Activated T-helper 17 cell treated with anti-CD3 and anti-CD28 coated beads, Interleukin-2, amount 50 U/mL, for 72 hours (primary cell): ENCODE measurements around the gene TGFB2. TPM values are rescaled to one million over a fixed set of nuclear protein-coding genes. Genes with fewer than 3 reads are reported as not detected.

ENCODE experiments used
- ATAC-seq: fragments of 150-1000 bp; cut with Tn5 transposase; replicated peaks from 2 replicates; pipeline ENCODE4 v1.10.0; 2021; ENCODE audit warnings: mild to moderate bottlenecking, moderate library complexity
- H3K27ac Mint-ChIP-seq: one replicate; pipeline ENCODE4 v1.8.0; 2022; ENCODE audit warnings: mixed read lengths
- H3K27me3 Mint-ChIP-seq: one replicate; pipeline ENCODE4 v1.8.0; 2022; ENCODE audit warnings: mixed read lengths
- H3K36me3 Mint-ChIP-seq: one replicate; pipeline ENCODE4 v1.8.0; 2022; ENCODE audit warnings: low read depth, mild to moderate bottlenecking, mixed read lengths
- H3K4me1 Mint-ChIP-seq: one replicate; pipeline ENCODE4 v1.8.0; 2022; ENCODE audit warnings: mixed read lengths
- H3K4me3 Mint-ChIP-seq: one replicate; pipeline ENCODE4 v1.8.0; 2022; ENCODE audit warnings: mild to moderate bottlenecking, mixed read lengths
- H3K9me3 Mint-ChIP-seq: one replicate; pipeline ENCODE4 v1.8.0; 2022; ENCODE audit warnings: mixed read lengths
- total RNA-seq, 2 donors: library from RNA; stranded (reverse); gene quantifications; one replicate each; pipeline ENCODE4 v1.2.3, GENCODE V29; 2022

TGFB2 gene
- not detected for total RNA-seq

DNA sequence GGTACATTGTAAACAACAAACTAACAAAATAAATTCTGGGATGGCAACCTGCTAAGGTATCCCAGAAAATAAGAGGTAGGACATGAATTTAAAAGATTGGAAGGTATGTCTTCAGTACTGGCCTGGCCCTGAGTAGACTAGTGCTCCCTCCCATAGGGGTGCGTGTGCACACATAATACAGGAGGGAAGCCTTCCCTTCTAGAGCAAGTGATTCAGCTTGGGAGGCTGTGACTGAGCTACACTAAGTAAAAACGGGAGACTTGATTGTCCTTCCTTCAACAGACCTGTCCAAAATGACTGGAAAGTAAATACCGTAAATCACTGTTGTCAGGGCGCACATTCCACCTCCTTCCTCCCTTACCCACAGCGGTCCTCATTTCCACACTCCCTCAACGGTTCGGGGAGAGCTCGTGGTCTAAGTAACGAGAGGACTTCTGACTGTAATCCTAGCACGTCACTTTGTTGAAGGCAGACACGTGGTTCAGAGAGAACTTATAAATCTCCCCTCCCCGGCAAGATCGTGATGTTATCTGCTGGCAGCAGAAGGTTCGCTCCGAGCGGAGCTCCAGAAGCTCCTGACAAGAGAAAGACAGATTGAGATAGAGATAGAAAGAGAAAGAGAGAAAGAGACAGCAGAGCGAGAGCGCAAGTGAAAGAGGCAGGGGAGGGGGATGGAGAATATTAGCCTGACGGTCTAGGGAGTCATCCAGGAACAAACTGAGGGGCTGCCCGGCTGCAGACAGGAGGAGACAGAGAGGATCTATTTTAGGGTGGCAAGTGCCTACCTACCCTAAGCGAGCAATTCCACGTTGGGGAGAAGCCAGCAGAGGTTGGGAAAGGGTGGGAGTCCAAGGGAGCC lies at the start of gene TGFB2:
TGFB2 (plus strand) TSS at position 523 of the 859 bp plus-strand sequence. CDS start 1,366 bp downstream, outside the sequence.
- Mint-ChIP-seq H3K4me3 (no peak within 1 kb of the TSS), H3K4me1 (peaks cover 13% of the 10 kb centered on the region), H3K27me3 (peaks cover 30% of the 10 kb centered on the region), H3K9me3 (no peaks in the 10 kb centered on the region), H3K27ac (no peak within 1 kb of the TSS), H3K36me3 (peaks cover 8% of the 10 kb centered on the region)
- ATAC-seq: peak; percentile 62

DNA sequence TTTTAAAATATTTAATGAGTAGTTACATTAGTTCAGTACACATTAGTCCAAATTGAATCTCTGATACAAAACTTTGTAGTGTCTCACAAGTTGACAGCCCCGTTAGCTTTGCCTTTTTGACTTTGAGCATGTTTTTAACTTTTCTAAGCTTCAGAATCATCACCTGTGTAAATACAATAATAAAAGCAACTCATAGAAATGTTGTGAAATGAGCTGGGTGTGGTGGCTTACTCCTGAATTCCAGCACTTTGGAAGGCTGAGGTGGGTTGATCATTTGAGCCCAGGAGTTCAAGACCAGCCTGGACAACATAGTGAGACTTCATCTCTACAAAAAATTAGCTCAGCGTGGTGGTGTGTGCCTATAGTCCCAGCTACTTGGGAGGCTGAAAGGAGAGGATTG lies 49.0 kb upstream of the TGFB2 start:
- ATAC-seq: no peak
- H3K4me3 Mint-ChIP-seq: no peak overlapping the region
- peaks cover 44% of the 10 kb centered on the region for H3K36me3 Mint-ChIP-seq
- H3K27ac Mint-ChIP-seq: peak overlapping the region; percentile 51
- no peaks in the 10 kb centered on the region for H3K27me3 Mint-ChIP-seq
- H3K4me1 Mint-ChIP-seq: peaks cover 9% of the 10 kb centered on the region
- H3K9me3 Mint-ChIP-seq: no peaks in the 10 kb centered on the region

DNA sequence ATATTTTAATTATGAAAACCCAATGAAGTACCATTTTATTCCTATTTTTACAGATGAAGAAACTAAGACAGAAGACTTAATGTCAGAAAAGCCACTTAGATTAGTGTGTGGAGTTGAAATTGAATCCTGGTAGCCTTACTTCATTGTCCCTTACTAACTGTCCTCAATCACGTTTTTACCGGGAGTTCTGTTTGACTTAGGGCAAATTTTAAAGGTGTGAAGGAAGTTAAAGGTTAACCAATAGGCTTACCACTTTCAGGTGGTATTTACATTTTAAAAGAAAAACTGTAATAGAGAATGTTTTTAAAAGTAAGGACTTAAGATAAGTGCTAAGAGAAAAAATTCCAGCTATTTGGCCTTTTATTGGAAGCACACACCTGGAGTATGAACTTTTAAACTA lies 47.7 kb upstream of the TGFB2 start:
- peaks cover 9% of the 10 kb centered on the region for H3K4me1 Mint-ChIP-seq
- H3K27ac Mint-ChIP-seq: peak overlapping the region; percentile 51
- H3K36me3 Mint-ChIP-seq: peaks cover 52% of the 10 kb centered on the region
- no peaks in the 10 kb centered on the region for H3K27me3 Mint-ChIP-seq
- no peaks in the 10 kb centered on the region for H3K9me3 Mint-ChIP-seq
- no peak for ATAC-seq
- no peak overlapping the region for H3K4me3 Mint-ChIP-seq

DNA sequence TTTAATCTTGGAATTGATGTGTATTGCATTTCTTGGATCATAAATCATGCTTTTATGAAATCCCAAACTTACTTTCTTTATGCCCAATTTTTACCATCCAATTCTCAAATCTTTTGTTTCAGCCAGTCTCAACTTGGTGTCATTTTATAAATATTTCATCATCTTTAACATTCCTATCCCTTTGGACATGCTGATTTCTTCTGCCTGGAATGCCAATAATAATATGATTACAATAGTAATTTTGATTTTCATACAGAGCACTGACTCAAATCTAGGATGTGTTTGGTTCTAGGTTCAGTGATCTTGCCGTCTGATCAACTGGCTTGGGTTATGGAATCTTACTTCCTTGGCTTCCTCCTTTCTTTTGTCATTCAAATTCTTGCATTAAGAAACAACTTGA lies 47.3 kb upstream of the TGFB2 start:
- no peak overlapping the region for H3K27ac Mint-ChIP-seq
- H3K9me3 Mint-ChIP-seq: no peaks in the 10 kb centered on the region
- H3K4me3 Mint-ChIP-seq: no peak overlapping the region
- no peak for ATAC-seq
- H3K36me3 Mint-ChIP-seq: peaks cover 56% of the 10 kb centered on the region
- peaks cover 9% of the 10 kb centered on the region for H3K4me1 Mint-ChIP-seq
- H3K27me3 Mint-ChIP-seq: no peaks in the 10 kb centered on the region

DNA sequence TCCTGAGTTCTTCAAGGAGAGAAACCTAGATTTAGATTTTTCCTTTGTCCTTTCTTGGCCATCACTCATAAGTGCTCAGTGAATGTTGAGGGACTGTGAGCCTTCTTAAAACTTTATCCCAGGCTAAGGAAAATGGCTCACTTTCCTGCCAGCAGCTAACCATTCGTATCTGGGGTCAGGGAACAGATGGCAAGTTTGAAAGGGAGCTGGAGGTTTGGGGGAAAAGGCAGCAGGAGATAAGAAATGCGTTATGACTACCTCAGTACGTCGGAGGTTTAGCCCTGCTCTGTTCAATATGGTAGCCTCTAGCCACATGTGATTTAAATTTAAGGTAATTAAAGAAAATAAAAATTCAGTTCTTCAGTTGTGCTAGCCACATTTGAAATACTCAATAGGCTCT lies 46.7 kb upstream of the TGFB2 start:
- H3K27ac Mint-ChIP-seq: no peak overlapping the region
- H3K4me1 Mint-ChIP-seq: peaks cover 9% of the 10 kb centered on the region
- H3K4me3 Mint-ChIP-seq: no peak overlapping the region
- peaks cover 60% of the 10 kb centered on the region for H3K36me3 Mint-ChIP-seq
- no peaks in the 10 kb centered on the region for H3K9me3 Mint-ChIP-seq
- no peak for ATAC-seq
- H3K27me3 Mint-ChIP-seq: no peaks in the 10 kb centered on the region

DNA sequence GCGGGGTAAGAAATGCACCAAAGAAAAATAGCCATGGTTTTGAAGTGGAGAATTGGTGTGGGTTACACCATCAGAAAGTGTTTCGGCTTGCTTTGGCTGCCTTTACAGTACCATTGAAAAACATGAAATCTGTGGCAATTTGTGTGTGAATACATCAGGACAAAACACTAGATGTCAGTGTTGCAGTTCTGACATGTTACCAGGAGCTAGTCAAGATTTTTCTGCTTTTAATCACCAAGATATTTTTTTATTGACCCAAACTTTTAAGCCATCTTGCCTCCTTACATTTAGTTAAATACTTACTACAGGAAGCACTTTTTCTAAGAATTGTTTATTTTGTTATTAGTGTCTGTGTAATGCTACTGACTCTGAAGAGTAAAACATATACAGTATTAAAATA lies 45.7 kb upstream of the TGFB2 start:
- peaks cover 60% of the 10 kb centered on the region for H3K36me3 Mint-ChIP-seq
- peaks cover 9% of the 10 kb centered on the region for H3K4me1 Mint-ChIP-seq
- no peaks in the 10 kb centered on the region for H3K9me3 Mint-ChIP-seq
- ATAC-seq: no peak
- H3K27ac Mint-ChIP-seq: no peak overlapping the region
- H3K4me3 Mint-ChIP-seq: no peak overlapping the region
- H3K27me3 Mint-ChIP-seq: no peaks in the 10 kb centered on the region

DNA sequence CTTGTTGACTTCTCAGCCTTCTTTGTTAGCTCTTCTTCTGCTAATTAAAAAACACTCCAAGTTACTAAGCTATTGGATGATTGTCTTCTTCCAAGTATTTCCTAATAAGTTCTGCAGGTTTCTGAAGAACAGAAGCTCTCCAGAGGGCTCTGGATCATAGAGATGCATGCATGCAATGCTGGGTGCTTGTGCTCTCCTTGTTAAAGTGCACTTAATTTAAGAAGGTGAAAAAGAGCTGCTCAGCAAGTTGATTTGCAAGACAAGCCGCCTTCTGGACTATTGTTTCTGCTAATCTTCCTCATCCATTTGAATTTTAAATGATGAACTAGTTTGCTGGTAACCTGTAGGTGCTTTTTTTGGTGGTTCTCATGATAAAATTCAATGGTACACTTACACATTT lies 43.9 kb upstream of the TGFB2 start:
- Mint-ChIP-seq H3K27ac (no peak overlapping the region), H3K4me1 (peaks cover 9% of the 10 kb centered on the region), H3K27me3 (no peaks in the 10 kb centered on the region), H3K9me3 (no peaks in the 10 kb centered on the region), H3K4me3 (no peak overlapping the region), H3K36me3 (peaks cover 65% of the 10 kb centered on the region)
- no peak for ATAC-seq

DNA sequence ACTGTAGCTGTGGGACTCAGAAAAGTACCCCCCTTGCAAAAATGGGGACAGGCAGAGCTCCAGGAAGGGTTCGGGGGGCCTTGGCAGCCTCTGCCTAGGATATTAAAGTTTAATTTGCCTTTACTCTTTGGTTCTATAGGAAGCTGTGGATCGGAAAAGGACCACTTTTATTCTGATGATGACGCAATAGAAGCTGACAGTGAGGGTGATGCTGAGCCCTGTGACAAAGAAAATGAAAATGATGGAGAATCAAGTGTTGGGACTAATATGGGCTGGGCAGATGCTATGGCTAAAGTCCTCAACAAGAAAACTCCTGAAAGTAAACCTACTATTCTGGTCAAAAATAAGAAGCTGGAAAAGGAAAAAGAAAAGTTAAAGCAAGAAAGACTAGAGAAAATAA lies 43.0 kb upstream of the TGFB2 start:
- H3K9me3 Mint-ChIP-seq: no peaks in the 10 kb centered on the region
- no peak for ATAC-seq
- H3K4me3 Mint-ChIP-seq: no peak overlapping the region
- peaks cover 3% of the 10 kb centered on the region for H3K4me1 Mint-ChIP-seq
- H3K27me3 Mint-ChIP-seq: no peaks in the 10 kb centered on the region
- H3K27ac Mint-ChIP-seq: no peak overlapping the region
- peaks cover 61% of the 10 kb centered on the region for H3K36me3 Mint-ChIP-seq

DNA sequence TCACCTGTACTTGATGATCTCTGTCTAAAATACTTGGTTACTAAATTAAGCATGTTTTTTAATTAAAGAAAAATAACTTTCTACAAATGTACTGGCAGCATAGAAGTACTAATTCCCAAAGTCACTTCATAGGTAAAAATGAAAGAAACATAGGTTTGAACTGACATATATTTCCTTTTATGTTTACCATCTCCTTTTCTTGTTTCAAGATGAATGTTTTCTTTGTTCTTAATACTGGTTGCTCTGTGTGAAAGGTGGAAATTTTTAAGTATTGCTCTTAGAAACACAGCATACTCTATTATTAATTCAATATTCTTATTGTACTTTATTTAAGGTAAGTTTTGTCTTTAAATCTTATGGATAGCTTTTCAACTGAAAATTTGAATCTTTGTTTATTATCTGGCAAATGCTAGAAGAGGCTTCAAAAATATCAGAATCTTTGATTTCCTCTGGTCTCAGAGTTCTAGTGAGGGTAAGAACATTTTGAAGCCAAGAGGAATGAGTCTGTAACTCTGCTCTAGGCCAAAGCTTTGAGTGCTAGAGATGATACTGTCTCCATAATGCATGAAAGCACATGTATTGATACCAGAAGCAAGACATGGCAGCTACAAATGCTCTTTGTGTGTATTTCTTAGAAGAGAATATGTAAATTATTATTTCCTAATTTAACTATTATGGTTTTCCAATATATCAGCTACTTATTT lies 41.8 kb upstream of the TGFB2 start:
- no peak for ATAC-seq
- Mint-ChIP-seq H3K4me1 (no peaks in the 10 kb centered on the region), H3K4me3 (no peak overlapping the region), H3K27ac (no peak overlapping the region), H3K9me3 (no peaks in the 10 kb centered on the region), H3K36me3 (peaks cover 68% of the 10 kb centered on the region), H3K27me3 (no peaks in the 10 kb centered on the region)

DNA sequence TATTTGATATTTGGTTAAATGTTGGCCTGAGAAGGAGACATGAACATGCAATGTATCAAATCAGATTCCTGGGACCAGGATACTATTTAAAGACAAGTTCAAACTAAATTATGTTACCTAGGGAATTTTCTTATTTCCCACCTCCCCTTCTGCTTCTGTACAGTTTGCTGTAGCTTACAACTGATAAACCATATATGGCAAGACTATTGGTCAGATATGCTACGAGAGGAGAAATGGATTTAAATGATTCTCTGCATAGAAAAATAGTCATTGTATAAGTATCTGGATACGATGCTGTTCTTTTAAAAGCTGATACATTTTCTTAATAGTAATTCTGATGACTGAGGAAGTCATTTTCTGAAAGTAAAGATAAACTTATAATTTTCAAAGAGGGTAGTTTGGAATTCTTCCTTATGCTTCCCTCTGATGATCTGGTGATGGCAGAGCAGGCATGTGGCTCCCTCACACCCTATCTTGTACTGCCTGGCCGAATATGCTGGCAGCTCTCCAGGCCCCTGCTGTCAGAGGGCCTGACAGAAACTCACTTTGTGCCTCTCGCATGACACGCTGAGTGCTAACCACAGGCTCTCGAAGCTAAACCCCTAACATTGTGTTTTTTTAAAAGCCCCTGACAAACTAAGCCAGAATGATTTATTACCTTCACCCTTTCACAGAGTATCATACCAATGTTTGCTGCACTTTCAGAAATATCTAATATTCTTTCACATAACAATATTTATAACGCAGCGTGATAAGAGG lies 40.7 kb upstream of the TGFB2 start:
- no peak for ATAC-seq

DNA sequence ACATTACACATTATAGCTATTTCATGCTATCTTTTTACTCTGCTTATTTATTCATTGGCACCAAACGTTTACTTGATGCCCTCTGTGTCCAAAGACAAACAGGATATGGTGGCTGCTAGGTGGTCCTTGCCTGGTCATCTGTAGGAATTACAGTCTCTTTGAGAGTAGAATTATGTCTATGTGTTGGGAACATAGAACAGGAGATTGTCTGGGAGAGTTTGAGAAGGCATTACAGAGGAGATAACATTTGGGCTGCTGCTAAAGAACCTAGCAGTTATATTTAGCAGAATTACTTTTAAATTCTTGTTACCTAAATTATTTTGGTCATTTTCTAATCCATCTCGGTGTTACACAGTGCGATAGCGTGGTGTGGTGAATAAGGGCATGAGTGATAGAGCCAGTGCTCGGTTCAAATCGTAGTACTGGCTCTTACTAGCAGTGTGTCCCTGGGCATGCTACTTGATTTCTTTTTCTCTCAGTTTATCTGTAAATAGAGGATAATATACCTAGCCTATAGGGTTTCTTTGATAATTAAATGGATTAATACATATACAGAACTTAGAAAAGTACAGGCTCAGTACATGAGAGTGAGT lies 39.6 kb upstream of the TGFB2 start:
- H3K4me1 Mint-ChIP-seq: no peaks in the 10 kb centered on the region

More for the DNA sequence above, 40.7 kb upstream of the TGFB2 start:
- H3K27ac Mint-ChIP-seq: no peak overlapping the region
- H3K27me3 Mint-ChIP-seq: no peaks in the 10 kb centered on the region
- H3K36me3 Mint-ChIP-seq: peaks cover 79% of the 10 kb centered on the region
- H3K9me3 Mint-ChIP-seq: no peaks in the 10 kb centered on the region
- no peaks in the 10 kb centered on the region for H3K4me1 Mint-ChIP-seq
- H3K4me3 Mint-ChIP-seq: no peak overlapping the region

DNA sequence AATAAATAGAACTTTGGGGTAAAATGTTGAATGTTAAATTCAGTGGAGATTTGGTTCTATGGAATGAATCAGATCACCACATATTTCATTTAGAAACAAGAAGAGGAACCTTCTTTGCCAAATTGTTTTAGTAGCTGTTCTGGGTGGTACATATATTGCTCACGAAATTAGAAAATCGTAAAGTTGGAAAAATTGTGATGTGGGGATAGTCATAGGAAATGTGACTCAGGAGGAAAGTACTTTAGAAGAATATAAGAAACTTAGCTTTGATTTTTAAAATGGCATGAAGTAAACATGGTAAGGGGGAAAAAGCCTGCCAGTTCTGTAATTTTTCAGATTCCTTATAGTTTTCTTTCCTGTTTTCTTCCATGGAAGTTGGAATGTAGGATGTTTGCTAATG lies 32.6 kb upstream of the TGFB2 start:
- peaks cover 64% of the 10 kb centered on the region for H3K36me3 Mint-ChIP-seq
- H3K4me3 Mint-ChIP-seq: no peak overlapping the region
- no peaks in the 10 kb centered on the region for H3K27me3 Mint-ChIP-seq
- peak; percentile 28 for ATAC-seq
- H3K4me1 Mint-ChIP-seq: peaks cover 14% of the 10 kb centered on the region
- H3K27ac Mint-ChIP-seq: peak overlapping the region; percentile 10
- H3K9me3 Mint-ChIP-seq: no peaks in the 10 kb centered on the region

More for the DNA sequence above, 39.6 kb upstream of the TGFB2 start:
- Mint-ChIP-seq H3K36me3 (peaks cover 84% of the 10 kb centered on the region), H3K9me3 (no peaks in the 10 kb centered on the region), H3K27me3 (no peaks in the 10 kb centered on the region), H3K27ac (peak overlapping the region; percentile 33), H3K4me3 (no peak overlapping the region)
- ATAC-seq: no peak

DNA sequence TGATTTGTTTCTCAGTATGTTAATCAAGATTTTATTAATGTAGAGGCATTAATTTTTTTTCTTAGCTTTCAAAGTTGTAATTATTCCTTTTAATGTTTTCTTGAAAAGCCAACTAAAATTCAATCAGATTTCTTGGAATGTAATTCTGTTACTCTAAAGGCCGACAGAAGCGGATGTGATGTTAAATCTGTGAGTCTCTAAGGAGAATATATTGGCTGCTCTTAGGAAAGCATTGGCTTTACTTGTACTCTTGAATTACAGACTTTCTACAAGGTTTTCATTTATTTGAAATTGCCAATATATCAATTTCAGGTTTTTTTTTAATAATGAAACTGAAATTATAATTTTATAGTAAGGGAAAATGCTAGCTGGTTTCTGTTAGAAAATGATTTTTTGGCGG lies 30.8 kb upstream of the TGFB2 start:
- ATAC-seq: no peak
- H3K36me3 Mint-ChIP-seq: peaks cover 63% of the 10 kb centered on the region
- no peaks in the 10 kb centered on the region for H3K9me3 Mint-ChIP-seq
- peaks cover 14% of the 10 kb centered on the region for H3K4me1 Mint-ChIP-seq
- H3K27me3 Mint-ChIP-seq: no peaks in the 10 kb centered on the region
- no peak overlapping the region for H3K4me3 Mint-ChIP-seq
- no peak overlapping the region for H3K27ac Mint-ChIP-seq

DNA sequence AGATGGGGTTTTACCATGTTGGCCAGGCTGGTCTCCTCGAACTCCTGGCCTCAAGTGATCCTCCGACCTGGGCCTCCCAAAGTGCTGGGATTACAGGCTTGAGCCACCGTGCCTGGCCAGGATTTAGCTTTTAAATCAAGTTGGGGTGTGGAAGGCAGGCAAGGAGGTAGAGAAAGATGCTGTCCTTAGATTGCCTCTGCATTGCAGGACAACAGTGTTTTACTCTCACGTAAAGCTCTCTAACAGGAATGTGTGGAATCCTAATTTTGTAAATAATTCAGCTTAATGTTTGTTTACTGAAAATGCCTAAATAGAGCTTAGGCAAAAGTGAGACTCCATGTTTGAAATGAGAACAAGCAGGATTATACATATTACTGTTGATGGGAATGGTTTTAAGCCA lies 29.5 kb upstream of the TGFB2 start:
- no peaks in the 10 kb centered on the region for H3K9me3 Mint-ChIP-seq
- no peak overlapping the region for H3K27ac Mint-ChIP-seq
- H3K4me3 Mint-ChIP-seq: no peak overlapping the region
- H3K4me1 Mint-ChIP-seq: peaks cover 14% of the 10 kb centered on the region
- ATAC-seq: no peak
- peaks cover 67% of the 10 kb centered on the region for H3K36me3 Mint-ChIP-seq
- no peaks in the 10 kb centered on the region for H3K27me3 Mint-ChIP-seq
